MG63 (cell line): Measurements from ENCODE around the gene NDUFA11. TPM values are rescaled to one million over a fixed set of nuclear protein-coding genes. Genes with fewer than 3 reads are reported as not detected.
"Not testable (repeated sequence)": the region's sequence is repeated elsewhere in the genome, so short reads cannot be mapped to it uniquely, and the experiment has no call there.

Experiments
- DNase-seq: peaks from one replicate; pipeline ENCODE4 v3.0.0-alpha.2; 2020
- H3K27me3 ChIP-seq: fragments of 250-450 bp; sonication (Bioruptor Pico); 2 replicates; pipeline ENCODE4 v1.5.1; 2020; ENCODE audit warnings: mild to moderate bottlenecking, moderate library complexity
- H3K36me3 ChIP-seq: fragments of 250-450 bp; sonication (Bioruptor Pico); 2 replicates; pipeline ENCODE4 v1.5.1; 2020; ENCODE audit warnings: mild to moderate bottlenecking, moderate library complexity
- H3K4me3 ChIP-seq: fragments of 250-450 bp; sonication (Bioruptor Pico); 2 replicates; pipeline ENCODE4 v1.5.1; 2020; ENCODE audit warnings: mild to moderate bottlenecking, moderate library complexity
- H3K9me3 ChIP-seq: fragments of 250-450 bp; sonication (Bioruptor Pico); 2 replicates; pipeline ENCODE4 v1.5.1; 2020; ENCODE audit warnings: mild to moderate bottlenecking, moderate library complexity
- total RNA-seq: library from RNA; depleted of rRNA; stranded (reverse); fragments of >200 nt; shearing (Covaris generic); gene quantifications from 2 replicates; pipeline ENCODE4 v1.2.3, GENCODE V29; 2014; ENCODE audit warnings: low replicate concordance

Gene NDUFA11
- total RNA-seq, 1 experiment from 2014 or later, result 257 TPM

- DNase-seq, result no peak
- Histone ChIP-seq H3K27me3 (no peaks in the 10 kb centered on the region), H3K36me3 (peaks cover 5% of the 10 kb centered on the region; the same call in 1 of the 2 replicates), H3K9me3 (no peaks in the 10 kb centered on the region), H3K4me3 (no peak overlapping the region)
Measured at GRCh38 chr19:5899728-5900526, 3.7 kb downstream of the NDUFA11 start.

- no peak for DNase-seq
- no peaks in the 10 kb centered on the region for H3K27me3 ChIP-seq
Measured at GRCh38 chr19:5897189-5897969, 6.2 kb downstream of the NDUFA11 start.

GRCh38 chr19:5896365-5897076, 7.1 kb downstream of the NDUFA11 start:
- Histone ChIP-seq H3K27me3 (no peaks in the 10 kb centered on the region), H3K9me3 (no peaks in the 10 kb centered on the region), H3K36me3 (no peaks in the 10 kb centered on the region), H3K4me3 (no peak overlapping the region)
- DNase-seq, result no peak

More at GRCh38 chr19:5897189-5897969, 6.2 kb downstream of the NDUFA11 start:
- Histone ChIP-seq H3K36me3 (no peaks in the 10 kb centered on the region), H3K4me3 (no peak overlapping the region), H3K9me3 (no peaks in the 10 kb centered on the region)

GRCh38 chr19:5895890-5896289, 7.7 kb downstream of the NDUFA11 start:
- Histone ChIP-seq H3K9me3 (no peaks in the 10 kb centered on the region), H3K36me3 (no peaks in the 10 kb centered on the region), H3K27me3 (no peaks in the 10 kb centered on the region), H3K4me3 (no peak overlapping the region)
- no peak for DNase-seq

GRCh38 chr19:5895409-5895808, 8.2 kb downstream of the NDUFA11 start:
- H3K4me3 ChIP-seq, result no peak overlapping the region
- DNase-seq, result no peak
- no peaks in the 10 kb centered on the region for H3K36me3 ChIP-seq
- H3K27me3 ChIP-seq, result no peaks in the 10 kb centered on the region
- H3K9me3 ChIP-seq, result no peaks in the 10 kb centered on the region

- H3K4me3 ChIP-seq, result no peak overlapping the region
- no peaks in the 10 kb centered on the region for H3K9me3 ChIP-seq
- no peaks in the 10 kb centered on the region for H3K27me3 ChIP-seq
- no peaks in the 10 kb centered on the region for H3K36me3 ChIP-seq
- DNase-seq, result no peak
Measured at GRCh38 chr19:5894704-5895349, 8.8 kb downstream of the NDUFA11 start.

GRCh38 chr19:5893907-5894703, 9.5 kb downstream of the NDUFA11 start:
- no peaks in the 10 kb centered on the region for H3K27me3 ChIP-seq
- DNase-seq, result no peak

GRCh38 chr19:5893296-5893903, 10.2 kb downstream of the NDUFA11 start:
- no peak for DNase-seq
- H3K36me3 ChIP-seq, result no peaks in the 10 kb centered on the region

More at GRCh38 chr19:5893907-5894703, 9.5 kb downstream of the NDUFA11 start:
- Histone ChIP-seq H3K36me3 (no peaks in the 10 kb centered on the region), H3K9me3 (no peaks in the 10 kb centered on the region), H3K4me3 (no peak overlapping the region)

GRCh38 chr19:5892772-5893275, 10.8 kb downstream of the NDUFA11 start:
- no peaks in the 10 kb centered on the region for H3K9me3 ChIP-seq
- no peak for DNase-seq
- no peaks in the 10 kb centered on the region for H3K27me3 ChIP-seq
- no peak overlapping the region for H3K4me3 ChIP-seq
- no peaks in the 10 kb centered on the region for H3K36me3 ChIP-seq

More at GRCh38 chr19:5893296-5893903, 10.2 kb downstream of the NDUFA11 start:
- Histone ChIP-seq H3K4me3 (no peak overlapping the region), H3K9me3 (no peaks in the 10 kb centered on the region), H3K27me3 (no peaks in the 10 kb centered on the region)

- no peaks in the 10 kb centered on the region for H3K27me3 ChIP-seq
- H3K4me3 ChIP-seq, result no peak overlapping the region
- H3K36me3 ChIP-seq, result no peaks in the 10 kb centered on the region
- H3K9me3 ChIP-seq, result no peaks in the 10 kb centered on the region
- no peak for DNase-seq
Measured at GRCh38 chr19:5891938-5892771, 11.4 kb downstream of the NDUFA11 start.

- Histone ChIP-seq H3K36me3 (no peaks in the 10 kb centered on the region), H3K4me3 (no peak overlapping the region), H3K27me3 (no peaks in the 10 kb centered on the region), H3K9me3 (no peaks in the 10 kb centered on the region)
- DNase-seq, result no peak
Measured at GRCh38 chr19:5891572-5891937, 12.0 kb downstream of the NDUFA11 start.

- H3K9me3 ChIP-seq, result no peaks in the 10 kb centered on the region
- H3K36me3 ChIP-seq, result no peaks in the 10 kb centered on the region
- H3K27me3 ChIP-seq, result no peaks in the 10 kb centered on the region
- H3K4me3 ChIP-seq, result no peak overlapping the region
- DNase-seq, result no peak
Measured at GRCh38 chr19:5890099-5890498, 13.5 kb downstream of the NDUFA11 start.

GRCh38 chr19:5889288-5889971, 14.2 kb downstream of the NDUFA11 start:
- no peak overlapping the region for H3K4me3 ChIP-seq
- H3K27me3 ChIP-seq, result no peaks in the 10 kb centered on the region
- H3K9me3 ChIP-seq, result no peaks in the 10 kb centered on the region
- DNase-seq, result peak; percentile 39
- no peaks in the 10 kb centered on the region for H3K36me3 ChIP-seq

- not testable (repeated sequence) for H3K4me3 ChIP-seq, H3K9me3 ChIP-seq, DNase-seq, H3K27me3 ChIP-seq, H3K36me3 ChIP-seq
Measured at GRCh38 chr19:5884065-5884811, 19.4 kb downstream of the NDUFA11 start.
